HK-2 (cell line): ENCODE measurements around the gene MRGPRX4.

Experiments used
- DNase-seq: peaks from one replicate; pipeline ENCODE4 v3.0.0-alpha.2; 2018; ENCODE audit not compliant: unreplicated experiment

Gene MRGPRX4

GRCh38 chr11:18221274-18221876, 48.7 kb downstream of the MRGPRX4 start:
- no peak for DNase-seq

GRCh38 chr11:18222814-18223421, 50.3 kb downstream of the MRGPRX4 start:
- no peak for DNase-seq
